GM12891 (cell line): ENCODE data around the gene ITPR1.

Experiments
- POLR2A ChIP-seq: IDR thresholded peaks from 2 replicates; pipeline ENCODE4 v1.6.1; 2011; ENCODE audit warnings: low read depth, low read length, control low read depth
- POLR2AphosphoS5 ChIP-seq: IDR thresholded peaks from 2 replicates; pipeline ENCODE4 v1.6.1; 2011; ENCODE audit warnings: low read depth, low read length, control low read depth

DNA sequence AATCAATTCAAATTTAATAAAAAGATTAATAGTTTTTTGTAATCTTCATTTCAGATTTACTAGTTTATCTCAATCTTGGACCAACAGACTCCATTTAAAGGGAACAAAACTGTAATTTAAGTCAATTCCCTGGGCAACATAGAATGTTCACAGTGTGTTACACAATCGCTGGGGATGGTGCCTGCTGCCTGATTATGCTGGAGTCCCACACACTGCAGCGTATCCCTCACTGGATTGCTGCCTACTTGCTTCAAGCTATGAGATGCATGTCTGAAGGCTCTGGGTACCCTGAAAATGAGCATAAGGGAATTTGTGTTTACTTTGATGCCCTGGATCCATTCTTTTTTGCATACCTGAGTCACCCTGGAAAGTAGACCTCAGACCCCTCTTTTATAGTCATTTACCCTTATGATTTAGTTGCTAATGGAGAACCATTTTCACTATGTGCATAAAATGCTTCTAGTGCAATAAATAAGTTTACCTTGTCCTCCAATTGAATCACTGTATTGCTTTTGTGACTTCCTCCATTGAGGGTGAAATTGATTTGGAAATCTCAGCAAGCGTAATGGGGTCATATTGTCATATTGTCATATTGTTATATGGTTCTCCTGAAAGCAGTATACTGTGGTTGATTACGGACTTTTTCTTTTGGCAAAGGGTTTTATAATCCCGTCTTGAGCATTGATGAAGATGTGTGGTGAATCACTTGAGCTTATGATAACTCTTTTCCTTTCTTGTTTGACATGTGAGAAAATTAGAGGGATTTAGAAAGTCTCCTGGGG lies 35.9 kb downstream of the ITPR1 start:
- TF ChIP-seq POLR2AphosphoS5 (no peak), POLR2A (no peak)
